ENCODE measurements around the gene NFIA. TPM values are rescaled to one million over a fixed set of nuclear protein-coding genes. Genes with fewer than 3 reads are reported as not detected.

Gene NFIA
- polyA plus RNA-seq, 3 donors, result 1.4 to 5.3 (median 2.4) TPM

GRCh38 chr1:61132645-61133334, 50.4 kb downstream of the NFIA start:
- Mint-ChIP-seq H3K4me3 (peak overlapping the region; percentile 66 to 90), H3K27ac (peak overlapping the region; percentile 53 to 92 (median 78)), H3K36me3 (no peaks in the 10 kb centered on the region), H3K27me3 (ENCODE audit: low read depth in 3 of 3) (peaks cover 0 to 5% (median 0%) of the 10 kb centered on the region in 3 donors), H3K9me3 (no peaks in the 10 kb centered on the region), H3K4me1 (peaks cover 24% of the 10 kb centered on the region)
- no peak for TF ChIP-seq CTCF (IDR thresholded peaks at IDR 0.05)
- Histone ChIP-seq H3K9me3 (replicated peaks in 1 of 2; ENCODE audit: control insufficient read depth in 1 of 2, insufficient read depth in 1 of 2, low read length in 2 of 2) (no peaks in the 10 kb centered on the region), H3K36me3 (replicated peaks in 1 of 2; ENCODE audit: control insufficient read depth in 1 of 2, insufficient read depth in 2 of 2, low read length in 2 of 2) (no peaks in the 10 kb centered on the region), H3K79me2 (ENCODE audit: insufficient read depth, low read length) (no peaks in the 10 kb centered on the region), H3K27me3 (ENCODE audit: control insufficient read depth in 2 of 2, insufficient read depth in 2 of 2, low read length in 2 of 2) (no peaks in the 10 kb centered on the region), H3K4me2 (replicated peaks; ENCODE audit: extremely low read depth, low read length, poor library complexity, severe bottlenecking) (peak overlapping the region; percentile 64), H2AFZ (ENCODE audit: insufficient read depth, low read depth, low read length, poor library complexity, severe bottlenecking) (peak overlapping the region; percentile 69), H3K9ac (ENCODE audit: insufficient read depth, low read length, poor library complexity, severe bottlenecking) (peak overlapping the region; percentile 39), H3K27ac (ENCODE audit: low read depth in 1 of 2, low read length in 2 of 2) (peak overlapping the region in 1 of 2 donors; percentile 77), H3K4me1 (ENCODE audit: control insufficient read depth in 1 of 2, insufficient read depth in 2 of 2, low read length in 2 of 2) (peaks cover 19 to 23% of the 10 kb centered on the region in 2 donors), H3K4me3 (replicated peaks in 1 of 3; ENCODE audit: low read depth in 2 of 3, low read length in 3 of 3) (peak overlapping the region; percentile 32 to 61 (median 61)), H4K20me1 (ENCODE audit: insufficient read depth, low read length) (no peaks in the 10 kb centered on the region)
- intact Hi-C loops (cut with micrococcal nuclease), result loop anchor here in 1 of 2 donors (10.0 kb wide), 1 partner anchor 58 kb away; no protein-coding TSS in a partner anchor
- DNase-seq, result peak in 2 of 3 donors; percentile 8 to 20
- WGBS (ENCODE audit: insufficient coverage), result no CpG with 5 or more reads among the region's 6 CpGs

- H3K36me3 Mint-ChIP-seq, result no peaks in the 10 kb centered on the region
- H3K27ac Mint-ChIP-seq, result peak overlapping the region in 1 of 7 donors; percentile 78
- intact Hi-C loops (cut with micrococcal nuclease), result loop anchor here in 1 of 2 donors (10.0 kb wide), 1 partner anchor 59 kb away; no protein-coding TSS in a partner anchor
- peak overlapping the region in 1 of 3 experiments; percentile 61 for H3K4me3 ChIP-seq (replicated peaks in 1 of 3; ENCODE audit: low read depth in 2 of 3, low read length in 3 of 3)
- peaks cover 0 to 5% (median 1%) of the 10 kb centered on the region in 3 donors for H3K27me3 Mint-ChIP-seq (ENCODE audit: low read depth in 3 of 3)
- no peaks in the 10 kb centered on the region for H4K20me1 ChIP-seq (ENCODE audit: insufficient read depth, low read length)
- no peaks in the 10 kb centered on the region for H3K36me3 ChIP-seq (replicated peaks in 1 of 2; ENCODE audit: control insufficient read depth in 1 of 2, insufficient read depth in 2 of 2, low read length in 2 of 2)
- H3K9me3 ChIP-seq (replicated peaks in 1 of 2; ENCODE audit: control insufficient read depth in 1 of 2, insufficient read depth in 1 of 2, low read length in 2 of 2), result no peaks in the 10 kb centered on the region
- no peak for TF ChIP-seq CTCF (IDR thresholded peaks at IDR 0.05)
- H3K4me1 Mint-ChIP-seq, result peaks cover 24% of the 10 kb centered on the region
- DNase-seq, result no peak
- no peaks in the 10 kb centered on the region for H3K27me3 ChIP-seq (ENCODE audit: control insufficient read depth in 2 of 2, insufficient read depth in 2 of 2, low read length in 2 of 2)
- H2AFZ ChIP-seq (ENCODE audit: insufficient read depth, low read depth, low read length, poor library complexity, severe bottlenecking), result no peak overlapping the region
- H3K9ac ChIP-seq (ENCODE audit: insufficient read depth, low read length, poor library complexity, severe bottlenecking), result no peak overlapping the region
- H3K4me3 Mint-ChIP-seq, result no peak overlapping the region
- H3K4me2 ChIP-seq (replicated peaks; ENCODE audit: extremely low read depth, low read length, poor library complexity, severe bottlenecking), result peak overlapping the region; percentile 64
- H3K79me2 ChIP-seq (ENCODE audit: insufficient read depth, low read length), result no peaks in the 10 kb centered on the region
- H3K9me3 Mint-ChIP-seq, result no peaks in the 10 kb centered on the region
- 90% methylated on average over 2 of the region's 4 CpGs for WGBS (ENCODE audit: insufficient coverage)
- peaks cover 19 to 23% of the 10 kb centered on the region in 2 donors for H3K4me1 ChIP-seq (ENCODE audit: control insufficient read depth in 1 of 2, insufficient read depth in 2 of 2, low read length in 2 of 2)
- H3K27ac ChIP-seq (ENCODE audit: low read depth in 1 of 2, low read length in 2 of 2), result peak overlapping the region in 1 of 2 donors; percentile 12
Measured at GRCh38 chr1:61133335-61134019, 51.1 kb downstream of the NFIA start.
